HepG2 (cell line): ENCODE results near the gene JAM2.

ENCODE experiments used
- CTCF ChIP-seq: sonication (generic); formaldehyde crosslinking; IDR thresholded peaks from 2 replicates; pipeline ENCODE4 v1.5.0; 2020; ENCODE audit warnings: mild to moderate bottlenecking, missing genetic modification reagents, moderate library complexity
- MYC ChIP-seq: sonication (generic); formaldehyde crosslinking; IDR thresholded peaks from 2 replicates; pipeline ENCODE4 v1.9.0; 2021; ENCODE audit warnings: missing genetic modification reagents, borderline replicate concordance
- POLR2A ChIP-seq, 2 experiments: IDR thresholded peaks; 2 replicates each; pipeline ENCODE4 v1.6.1; 2011; ENCODE audit warnings: low read depth in 2 of 2, low read length in 2 of 2, mild to moderate bottlenecking in 1 of 2, moderate library complexity in 1 of 2; ENCODE audit not compliant: insufficient read depth in 1 of 2
- USF2 ChIP-seq, 2 experiments: sonication (generic) in 1 of 2; formaldehyde crosslinking in 1 of 2; IDR thresholded peaks; 2 replicates each; pipeline versions ENCODE4 v1.5.1 to v1.6.1; 2011 to 2020; ENCODE audit warnings: borderline replicate concordance in 1 of 2, low read depth in 1 of 2, low read length in 1 of 2, mild to moderate bottlenecking in 1 of 2, missing genetic modification reagents in 1 of 2, moderate library complexity in 1 of 2
- ZSCAN29 ChIP-seq: sonication (generic); formaldehyde crosslinking; conservative IDR thresholded peaks from 2 replicates; pipeline ENCODE4 v1.4.0; 2020; ENCODE audit warnings: mild to moderate bottlenecking, missing genetic modification reagents

GRCh38 chr21:25733859-25734653 lies 95.0 kb downstream of the JAM2 start:
- TF ChIP-seq ZSCAN29 (CRISPR knock-in tag), result no peak
- 0 out of 4 replicates have a peak, but pooled peaks of 1 of the 2 experiments have one; percentile 46 for TF ChIP-seq POLR2A (IDR thresholded peaks at IDR 0.05; ENCODE audit: insufficient read depth in 1 of 2, low read depth in 2 of 2, low read length in 2 of 2)
- no peak for TF ChIP-seq MYC (CRISPR knock-in tag)
- no peak for TF ChIP-seq CTCF (CRISPR knock-in tag)
- TF ChIP-seq USF2 (IDR thresholded peaks at IDR 0.05; ENCODE audit: low read depth, low read length), result no peak
- no peak for TF ChIP-seq USF2 (CRISPR knock-in tag; IDR thresholded peaks at IDR 0.05; ENCODE audit: borderline replicate concordance)
